Endothelial cell of umbilical vein (primary cell): ENCODE measurements around the gene TPM1. TPM values are rescaled to one million over a fixed set of nuclear protein-coding genes. Genes with fewer than 3 reads are reported as not detected.

Experiments used
- BruUV-seq: library from RNA; stranded (reverse); fragments of 400-500 nt; replicated peaks from 2 replicates; lab custom pipeline; 2021; lab: Mats Ljungman, UMichigan
- CTCF ChIA-PET: fragments of 300-600, 350-600 bp; sonication (Branson Sonifier 250); formaldehyde crosslinking; loops from one replicate; lab custom pipeline; 2021; ENCODE audit warnings: antibody characterized with exemption, inconsistent platforms; lab: Charles Lee
- POLR2A ChIA-PET: fragments of 300-600, 350-600 bp; sonication (Branson Sonifier 250); formaldehyde crosslinking; loops from one replicate; lab custom pipeline; 2021; ENCODE audit warnings: antibody characterized with exemption, inconsistent platforms; lab: Charles Lee
- DNase-seq: peaks from one replicate; pipeline ENCODE4 v3.0.0-alpha.2; 2011; ENCODE audit warnings: low read depth, low spot score
- FAIRE-seq: peaks from 2 replicates; lab custom pipeline; 2011; peaks lifted over from hg19 to GRCh38; lab: Jason Lieb, UNC
- H2AFZ ChIP-seq: 2 replicates; pipeline ENCODE4 v1.6.0; 2012; ENCODE audit warnings: low read depth, low read length, control low read depth, inconsistent platforms
- H3K27ac ChIP-seq: 2 replicates; pipeline ENCODE4 v1.5.1; 2011; ENCODE audit warnings: low read depth, mild to moderate bottlenecking, control low read depth, low read length, moderate library complexity; ENCODE audit not compliant: insufficient read depth
- H3K27me3 ChIP-seq, 2 experiments: 2 replicates each; pipeline versions ENCODE4 v1.6.0 to v1.6.1; 2011; ENCODE audit warnings: low read length in 2 of 2, mixed read lengths in 1 of 2; ENCODE audit not compliant: control insufficient read depth in 2 of 2, insufficient read depth in 2 of 2
- H3K36me3 ChIP-seq, 2 experiments: 2 replicates in 1 of 2; 3 replicates in 1 of 2; pipeline ENCODE4 v1.5.1; 2011; ENCODE audit warnings: low read length in 2 of 2, mild to moderate bottlenecking in 1 of 2, moderate library complexity in 1 of 2; ENCODE audit not compliant: control insufficient read depth in 2 of 2, insufficient read depth in 2 of 2; ENCODE audit errors: extremely low read depth in 1 of 2
- H3K4me1 ChIP-seq: 3 replicates; pipeline ENCODE4 v1.5.1; 2011; ENCODE audit warnings: mild to moderate bottlenecking, low read length; ENCODE audit not compliant: control insufficient read depth, insufficient read depth; ENCODE audit errors: extremely low read depth
- H3K4me2 ChIP-seq: 2 replicates; pipeline ENCODE4 v1.6.1; 2011; ENCODE audit warnings: low read length, control low read depth, mixed read lengths; ENCODE audit not compliant: insufficient read depth
- H3K4me3 ChIP-seq, 3 experiments: fragments of 200-600 bp in 1 of 3; sonication (generic), shearing (Covaris generic) in 1 of 3; replicated peaks in 1 of 3; 2 replicates each; pipeline ENCODE4 v1.5.1; 2011 to 2016; ENCODE audit warnings: control low read depth in 3 of 3, low read length in 3 of 3, mild to moderate bottlenecking in 2 of 3, inconsistent platforms in 1 of 3, low read depth in 1 of 3, moderate library complexity in 1 of 3; ENCODE audit not compliant: insufficient read depth in 1 of 3
- H3K79me2 ChIP-seq: 2 replicates; pipeline ENCODE4 v1.6.0; 2012; ENCODE audit warnings: low read length, inconsistent platforms; ENCODE audit not compliant: control insufficient read depth, insufficient read depth
- H3K9ac ChIP-seq: replicated peaks from 2 replicates; pipeline ENCODE3; 2011; ENCODE audit warnings: low read length, control low read depth; ENCODE audit not compliant: insufficient read depth; ENCODE audit errors: extremely low read depth
- H3K9me1 ChIP-seq: replicated peaks from 3 replicates; pipeline ENCODE4 v1.6.0; 2011; ENCODE audit warnings: mild to moderate bottlenecking, low read length; ENCODE audit not compliant: control insufficient read depth, insufficient read depth; ENCODE audit errors: extremely low read depth
- H3K9me3 ChIP-seq: replicated peaks from 2 replicates; pipeline ENCODE4 v1.5.1; 2012; ENCODE audit warnings: low read length, inconsistent platforms; ENCODE audit not compliant: control insufficient read depth, insufficient read depth
- H4K20me1 ChIP-seq: replicated peaks from 2 replicates; pipeline ENCODE3; 2011; ENCODE audit warnings: mild to moderate bottlenecking, low read length; ENCODE audit not compliant: control insufficient read depth, insufficient read depth; ENCODE audit errors: extremely low read depth
- CTCF ChIP-seq, 2 donors: IDR thresholded peaks; 1 replicate in 1 of 2; 2 replicates in 1 of 2; pipeline ENCODE4 v1.5.1; 2011; ENCODE audit warnings: low read length in 2 of 2, mild to moderate bottlenecking in 2 of 2, moderate library complexity in 2 of 2, control low read depth in 1 of 2, inconsistent platforms in 1 of 2, low read depth in 1 of 2; ENCODE audit not compliant: insufficient read depth in 1 of 2; ENCODE audit errors: extremely low read depth in 1 of 2
- EZH2 ChIP-seq: IDR thresholded peaks from 2 replicates; pipeline ENCODE4 v1.6.1; 2012; ENCODE audit warnings: borderline replicate concordance, low read depth, mild to moderate bottlenecking, moderate library complexity, low read length, inconsistent platforms; ENCODE audit not compliant: severe bottlenecking
- FOS ChIP-seq: IDR thresholded peaks from 2 replicates; pipeline ENCODE4 v1.6.1; 2011; ENCODE audit warnings: mild to moderate bottlenecking, low read length, moderate library complexity, borderline replicate concordance; ENCODE audit not compliant: insufficient read depth
- GATA2 ChIP-seq: IDR thresholded peaks from 2 replicates; pipeline ENCODE4 v1.7.0; 2011; ENCODE audit warnings: low read depth, mild to moderate bottlenecking, moderate library complexity, mixed read lengths, low read length; ENCODE audit not compliant: insufficient read length, insufficient read depth
- JUN ChIP-seq: IDR thresholded peaks from 2 replicates; pipeline ENCODE4 v1.6.1; 2011; ENCODE audit warnings: borderline replicate concordance, low read depth; ENCODE audit not compliant: insufficient read length, insufficient read depth
- MAX ChIP-seq: IDR thresholded peaks from 2 replicates; pipeline ENCODE4 v1.6.1; 2011; ENCODE audit not compliant: insufficient read depth, insufficient read length
- MYC ChIP-seq: IDR thresholded peaks from one replicate; pipeline ENCODE4 v1.6.1; 2011; ENCODE audit warnings: mild to moderate bottlenecking, low read depth, low read length
- POLR2A ChIP-seq: IDR thresholded peaks from 2 replicates; pipeline ENCODE4 v1.6.1; 2012; ENCODE audit warnings: low read depth, mild to moderate bottlenecking, control low read depth, low read length
- POLR2AphosphoS5 ChIP-seq: IDR thresholded peaks from 2 replicates; pipeline ENCODE4 v1.6.1; 2012; ENCODE audit warnings: low read depth, mild to moderate bottlenecking, control low read depth, low read length, moderate library complexity; ENCODE audit not compliant: insufficient read depth
- dilution Hi-C: fragments of 300-500 bp; cut with MboI; formaldehyde crosslinking; loops from one replicate; pipeline ENCODE4 v1.15.0; 2019; ENCODE audit warnings: low sequenced_read_pairs; ENCODE audit not compliant: extremely low pct_ligation_motif_present
- intact Hi-C: fragments of 100-400 bp; cut with micrococcal nuclease; formaldehyde crosslinking; loops from one replicate; pipeline ENCODE4 v1.10.0; 2022
- polyA plus RNA-seq, 4 experiments: library from polyadenylated mRNA; depleted of rRNA in 3 of 4; stranded (reverse) in 3 of 4; unstranded in 1 of 4; fragments of >200 nt; gene quantifications; 2 replicates each; pipeline versions ENCODE4 v1.2.1 to v1.2.3, GENCODE V29; 2011 to 2012; ENCODE audit warnings: missing spikeins in 1 of 4
- total RNA-seq: library from RNA; stranded (reverse); gene quantifications from 2 replicates; pipeline ENCODE4 v1.2.3, GENCODE V29; 2021

Gene TPM1
- total and polyA plus RNA-seq, 2 donors (not counting 3 experiments of a cell fraction or from before 2014, with no cell fraction given) = 518 to 558 TPM

GRCh38 chr15:63094495-63094931, 52.0 kb downstream of the TPM1 start:
- peak overlapping the region; percentile 59 for H2AFZ ChIP-seq
- no peak overlapping the region for H3K4me3 ChIP-seq
- H3K36me3 ChIP-seq = no peaks in the 10 kb centered on the region
- H3K4me1 ChIP-seq = peaks cover 17% of the 10 kb centered on the region
- no peaks in the 10 kb centered on the region for H4K20me1 ChIP-seq
- no peak for TF ChIP-seq GATA2
- no peak for TF ChIP-seq EZH2
- TF ChIP-seq JUN = no peak
- TF ChIP-seq MYC = no peak
- TF ChIP-seq POLR2A = no peak
- no peaks in the 10 kb centered on the region for H3K9me1 ChIP-seq
- CTCF ChIA-PET = interaction anchor here (0.5 to 5.8 kb wide), 17 partner anchors 14 to 352 kb away, joined by 3 to 36 read pairs (median 4); no protein-coding TSS in a partner anchor
- no peak overlapping the region for H3K27ac ChIP-seq
- H3K27me3 ChIP-seq = no peaks in the 10 kb centered on the region
- no peaks in the 10 kb centered on the region for H3K79me2 ChIP-seq
- no TSS peak for BruUV-seq
- no peak overlapping the region for H3K4me2 ChIP-seq
- H3K9me3 ChIP-seq = no peaks in the 10 kb centered on the region
- dilution Hi-C loops (no loop called here), intact Hi-C loops (loop anchor here (10.0 kb wide), 1 partner anchor 700 kb away; the partner anchor contains the start of gene TLN2)
- no peak for DNase-seq
- no peak overlapping the region for H3K9ac ChIP-seq
- POLR2A ChIA-PET = no interaction called here
- no peak for FAIRE-seq

GRCh38 chr15:63096178-63096577, 53.6 kb downstream of the TPM1 start:
- Histone ChIP-seq H3K79me2 (no peaks in the 10 kb centered on the region), H2AFZ (no peak overlapping the region), H3K4me3 (no peak overlapping the region), H3K27me3 (no peaks in the 10 kb centered on the region), H3K27ac (no peak overlapping the region), H3K9me1 (no peaks in the 10 kb centered on the region), H3K4me2 (no peak overlapping the region), H3K9me3 (no peaks in the 10 kb centered on the region), H3K4me1 (peaks cover 15% of the 10 kb centered on the region), H3K36me3 (no peaks in the 10 kb centered on the region), H3K9ac (no peak overlapping the region), H4K20me1 (no peaks in the 10 kb centered on the region)
- DNase-seq (no peak), FAIRE-seq (no peak)
- TF ChIP-seq FOS = no peak
- TF ChIP-seq EZH2 = no peak
- no peak for TF ChIP-seq POLR2A
- no peak for TF ChIP-seq MYC
- no peak for TF ChIP-seq CTCF (IDR thresholded peaks at IDR 0.05; ENCODE audit: extremely low read depth in 1 of 2, insufficient read depth in 1 of 2, low read depth in 1 of 2, low read length in 2 of 2)
- TF ChIP-seq JUN = no peak
- TF ChIP-seq GATA2 = no peak
- no peak for TF ChIP-seq POLR2AphosphoS5
- no peak for TF ChIP-seq MAX
- dilution Hi-C loops (no loop called here), intact Hi-C loops (loop anchor here (2.0 to 10.0 kb wide), 3 partner anchors 146 to 701 kb away; partner anchors contain the start of gene TLN2)
- POLR2A ChIA-PET = no interaction called here
- no TSS peak for BruUV-seq
- CTCF ChIA-PET = interaction anchor here (5.8 kb wide), 1 partner anchor 48 kb away, joined by 36 read pairs; no protein-coding TSS in a partner anchor
